GM19099 (cell line): ENCODE measurements around the gene RSRC2.

ENCODE experiments used
- POLR2A ChIP-seq: IDR thresholded peaks from 3 replicates; pipeline ENCODE4 v1.6.1; 2011; ENCODE audit warnings: low read depth; ENCODE audit not compliant: insufficient read length; ENCODE audit errors: extremely low read depth

Gene RSRC2

GRCh38 chr12:122501489-122501989 lies 25.2 kb downstream of the RSRC2 start:
- no peak for TF ChIP-seq POLR2A

GRCh38 chr12:122500685-122501488 lies 25.8 kb downstream of the RSRC2 start, which contains the start of gene ZCCHC8:
TSS of gene ZCCHC8 (minus strand) at chr12:122500932. CDS start at chr12:122500840, 92 bp downstream.
- peak; percentile 83 for TF ChIP-seq POLR2A

- no peak for TF ChIP-seq POLR2A
Measured at GRCh38 chr12:122499991-122500684, 26.6 kb downstream of the RSRC2 start.

DNA sequence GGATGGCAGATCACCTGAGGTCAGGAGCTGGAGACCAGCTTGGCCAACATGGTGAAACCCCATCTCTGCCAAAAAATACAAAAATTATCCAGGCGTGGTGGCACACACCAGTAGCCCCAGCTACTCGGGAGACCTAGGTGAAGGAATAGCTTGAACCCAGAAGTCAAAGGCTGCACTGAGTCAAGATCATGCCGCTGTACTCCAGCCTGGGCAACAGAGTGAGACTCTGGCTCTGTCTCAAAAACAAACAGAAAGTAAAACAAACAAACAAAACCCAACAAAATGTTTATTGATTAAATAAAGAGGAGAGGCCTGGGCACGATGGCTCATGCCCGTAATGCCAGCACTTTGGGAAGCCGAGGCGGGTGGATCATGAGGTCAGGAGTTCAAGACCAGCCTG lies 31.5 kb downstream of the RSRC2 start:
- TF ChIP-seq POLR2A, result no peak

DNA sequence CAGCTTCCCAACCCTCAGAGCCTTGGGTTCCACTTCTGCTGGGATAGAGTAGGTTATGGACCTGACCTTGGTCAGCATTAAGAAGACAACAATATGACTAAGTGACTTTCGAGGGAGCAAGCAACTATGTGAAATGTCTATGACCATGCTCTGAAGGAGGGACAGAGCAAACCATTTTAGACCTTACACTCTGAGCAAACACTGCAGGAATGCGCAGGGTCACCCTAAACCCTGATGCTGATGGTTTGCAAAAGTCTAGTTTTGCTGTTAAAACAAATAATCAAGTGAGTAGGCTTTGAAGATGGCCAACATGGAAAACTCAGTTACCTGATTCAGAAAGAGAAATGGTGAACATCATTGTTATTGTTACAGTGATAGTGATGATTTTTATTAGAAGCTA lies 34.7 kb downstream of the RSRC2 start:
- no peak for TF ChIP-seq POLR2A

DNA sequence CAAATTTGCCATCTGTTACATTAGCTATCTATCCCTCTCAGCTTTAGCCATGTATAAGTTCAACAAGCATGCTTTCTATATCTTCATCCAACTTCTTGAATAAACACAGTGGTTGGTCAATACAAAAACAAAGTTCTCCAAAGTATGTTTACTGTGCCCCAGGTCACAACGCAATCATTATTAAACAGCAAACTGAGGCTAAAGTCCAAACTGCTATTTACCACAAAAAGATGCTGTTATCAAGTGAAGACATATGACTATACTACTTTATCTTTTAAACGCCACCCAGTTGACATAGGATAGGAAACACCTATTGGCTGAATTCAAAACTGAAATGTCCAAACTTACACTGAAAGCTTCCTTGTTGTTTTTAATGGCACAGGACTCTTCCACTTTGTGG lies 37.7 kb downstream of the RSRC2 start:
- TF ChIP-seq POLR2A, result no peak

- no peak for TF ChIP-seq POLR2A
Measured at GRCh38 chr12:122486805-122487426, 39.8 kb downstream of the RSRC2 start.

GRCh38 chr12:122483969-122484368 lies 42.8 kb downstream of the RSRC2 start:
- TF ChIP-seq POLR2A, result no peak

GRCh38 chr12:122481861-122482260 lies 44.9 kb downstream of the RSRC2 start:
- no peak for TF ChIP-seq POLR2A

- TF ChIP-seq POLR2A, result no peak
Measured at GRCh38 chr12:122480753-122481152, 46.0 kb downstream of the RSRC2 start.

DNA sequence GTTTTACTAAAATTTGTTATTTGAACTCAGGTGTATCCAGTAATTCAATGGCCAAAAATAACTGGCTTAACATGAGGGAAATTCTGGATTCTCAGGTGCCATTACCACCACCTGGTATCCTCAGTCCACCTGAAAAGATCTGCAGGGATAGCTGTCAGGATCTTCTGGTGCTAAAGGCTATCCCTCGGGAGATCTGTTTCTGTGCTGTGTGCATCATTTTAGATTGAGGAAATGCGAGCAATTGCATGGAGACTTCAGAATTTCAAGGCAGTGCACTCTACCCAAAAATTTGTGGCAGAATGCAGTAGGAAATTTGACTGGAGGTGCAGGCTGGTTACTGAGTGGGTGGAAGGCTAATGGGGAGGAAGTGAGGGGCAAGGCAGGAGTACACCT lies 52.4 kb downstream of the RSRC2 start:
- TF ChIP-seq POLR2A, result no peak

DNA sequence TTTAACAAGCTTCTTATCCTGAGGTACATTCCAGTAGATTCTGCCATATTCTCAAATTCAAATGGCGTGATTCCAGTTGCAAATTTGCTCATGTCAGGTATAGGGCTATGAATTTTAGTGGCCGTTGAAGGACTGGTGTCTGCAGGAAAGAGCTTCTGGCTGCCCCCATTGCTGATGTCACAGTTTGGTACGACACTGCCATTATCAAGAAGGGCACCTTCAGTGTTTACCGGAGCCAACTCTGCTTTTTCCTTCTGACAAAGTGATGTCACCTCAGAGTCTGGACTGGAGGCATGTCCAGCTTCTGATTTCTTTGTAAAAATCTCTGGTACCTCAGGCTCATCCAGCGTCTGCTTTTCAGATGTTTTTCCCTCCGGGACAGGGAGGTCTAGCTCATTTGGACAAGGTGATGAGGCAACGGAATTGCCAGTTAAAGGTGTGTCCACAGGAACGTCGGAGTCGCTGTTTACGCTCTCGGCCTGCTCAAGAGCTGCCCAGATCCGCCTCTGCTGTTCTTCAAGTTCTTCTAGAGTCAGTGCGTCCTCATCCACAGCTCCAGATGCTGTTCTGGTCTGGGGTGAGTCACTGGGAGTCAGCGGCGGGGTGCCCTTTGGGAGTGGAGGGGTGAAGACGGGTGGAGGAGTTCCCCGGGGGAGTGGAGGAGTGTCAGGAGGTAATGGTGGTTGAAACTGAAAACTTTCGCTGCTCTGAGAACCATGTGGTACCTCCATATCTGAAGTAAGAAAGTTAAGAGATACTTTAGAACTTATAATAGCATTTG lies 53.0 kb downstream of the RSRC2 start:
- TF ChIP-seq POLR2A, result no peak

DNA sequence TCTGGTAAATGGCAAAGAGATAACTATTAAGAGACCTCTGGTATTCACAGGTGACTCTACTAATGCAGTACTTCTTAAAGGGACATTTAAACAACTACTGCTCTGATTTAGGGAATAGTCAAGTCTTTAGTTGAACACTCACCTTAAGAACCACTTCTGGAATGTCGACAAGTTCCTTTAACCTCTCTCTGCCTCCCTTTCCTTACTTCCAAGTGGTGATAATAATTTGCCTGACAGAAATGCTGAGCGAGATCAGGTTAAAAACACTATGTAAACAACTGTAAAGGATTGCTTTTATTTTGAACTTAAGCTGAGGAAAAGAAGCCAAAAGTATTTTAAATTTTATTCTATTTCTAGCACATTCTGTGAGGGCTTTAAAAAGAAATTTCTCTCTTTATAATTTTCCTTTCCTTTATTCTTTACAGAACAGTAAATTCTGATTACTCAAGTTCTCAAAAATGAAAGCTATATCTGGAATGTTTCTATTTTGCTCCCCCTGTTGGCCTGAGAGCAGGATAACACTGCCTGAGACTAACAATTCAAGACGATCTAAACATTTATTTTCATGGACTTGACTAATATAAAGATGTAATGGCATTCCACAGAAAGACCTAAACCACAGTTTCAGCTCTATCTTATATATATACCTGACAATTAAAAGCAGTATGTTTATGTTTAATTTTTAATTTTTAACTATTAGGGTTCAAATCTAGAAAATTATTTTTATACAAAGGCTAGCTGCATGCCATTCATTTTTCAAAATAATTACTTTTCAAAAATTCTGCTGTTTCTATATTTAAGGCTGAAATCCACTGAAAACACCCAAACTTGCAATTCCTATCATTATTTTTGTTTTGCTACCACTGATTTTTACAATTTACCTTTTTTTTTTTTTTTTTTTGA lies 55.2 kb downstream of the RSRC2 start:
- TF ChIP-seq POLR2A, result no peak

GRCh38 chr12:122467983-122468382 lies 58.8 kb downstream of the RSRC2 start:
- no peak for TF ChIP-seq POLR2A

- TF ChIP-seq POLR2A, result no peak
Measured at GRCh38 chr12:122460641-122461040, 66.1 kb downstream of the RSRC2 start.

- TF ChIP-seq POLR2A, result no peak
Measured at GRCh38 chr12:122460061-122460460, 66.7 kb downstream of the RSRC2 start.
